Smooth muscle cell (in vitro differentiated cells): ENCODE data around the gene KCTD18. TPM values are rescaled to one million over a fixed set of nuclear protein-coding genes. Genes with fewer than 3 reads are reported as not detected.

Experiments used
- DNase-seq: peaks from one replicate; lab custom pipeline; 2025; ENCODE audit not compliant: unreplicated experiment; lab: John Stamatoyannopoulos, UW
- H2AFZ ChIP-seq: fragments of 200-600 bp; sonication (generic); 2 replicates; pipeline ENCODE4 v1.6.0; 2016; ENCODE audit warnings: antibody characterized with exemption, low read depth, mild to moderate bottlenecking
- H3F3A ChIP-seq: fragments of 200-600 bp; sonication (generic); 2 replicates; pipeline ENCODE4 v1.6.0; 2017; ENCODE audit warnings: antibody characterized with exemption, low read depth
- H3K27ac ChIP-seq: fragments of 200-600 bp; sonication (generic); 2 replicates; pipeline ENCODE4 v1.5.1; 2016; ENCODE audit warnings: low read depth, mild to moderate bottlenecking
- H3K27me3 ChIP-seq: fragments of 200-600 bp; sonication (generic); 2 replicates; pipeline ENCODE4 v1.6.1; 2016; ENCODE audit warnings: low read depth, mild to moderate bottlenecking
- H3K36me3 ChIP-seq: fragments of 200-600 bp; sonication (generic); 2 replicates; pipeline ENCODE4 v1.5.1; 2016; ENCODE audit warnings: low read depth
- H3K4me1 ChIP-seq: fragments of 200-600 bp; sonication (generic); 2 replicates; pipeline ENCODE4 v1.5.1; 2016; ENCODE audit warnings: low read depth
- H3K4me2 ChIP-seq: fragments of 200-600 bp; sonication (generic); 2 replicates; pipeline ENCODE4 v1.6.0; 2016; ENCODE audit warnings: mild to moderate bottlenecking
- H3K4me3 ChIP-seq: fragments of 200-600 bp; sonication (generic); 2 replicates; pipeline ENCODE4 v1.5.1; 2016; ENCODE audit warnings: mild to moderate bottlenecking
- H3K79me2 ChIP-seq: fragments of 200-600 bp; sonication (generic); 2 replicates; pipeline ENCODE4 v1.6.0; 2016; ENCODE audit warnings: low read depth, mild to moderate bottlenecking
- H3K9ac ChIP-seq: fragments of 200-600 bp; sonication (generic); 2 replicates; pipeline ENCODE4 v1.6.0; 2016; ENCODE audit warnings: low read depth
- H3K9me3 ChIP-seq: fragments of 200-600 bp; sonication (generic); replicated peaks from 2 replicates; pipeline ENCODE4 v1.5.1; 2016; ENCODE audit warnings: low read depth
- H4K20me1 ChIP-seq: fragments of 200-600 bp; sonication (generic); 2 replicates; pipeline ENCODE4 v1.6.0; 2016; ENCODE audit warnings: low read depth
- CTCF ChIP-seq: fragments of 200-600 bp; sonication (generic); IDR thresholded peaks from 2 replicates; pipeline ENCODE4 v1.5.1; 2017; ENCODE audit warnings: borderline replicate concordance, mild to moderate bottlenecking, antibody characterized with exemption; ENCODE audit not compliant: insufficient read depth, poor library complexity, severe bottlenecking
- WGBS: methylation state at CpG from one replicate; pipeline ENCODE4 v1.1.7; 2016; ENCODE audit warnings: low lambda C conversion rate; 5-methylcytosine and 5-hydroxymethylcytosine counted together
- polyA plus RNA-seq: library from polyadenylated mRNA; unstranded; fragments of >200 nt; fragmentation: Nextera tagmentation; extraction: Ambion mirVana; gene quantifications from 2 replicates; pipeline ENCODE4 v1.2.1, GENCODE V29; 2016
- total RNA-seq: library from RNA; depleted of rRNA; stranded (reverse); fragments of >200 nt; gene quantifications from 2 replicates; pipeline ENCODE4 v1.2.3, GENCODE V29; 2014

KCTD18 gene
- total and polyA plus RNA-seq, 2 experiments from 2014 or later = 10.3 to 10.9 TPM

- 99% methylated on average over 2 of the region's 2 CpGs for WGBS
- Histone ChIP-seq H3F3A (no peaks in the 10 kb centered on the region), H3K9me3 (no peaks in the 10 kb centered on the region), H3K79me2 (peaks cover 23% of the 10 kb centered on the region), H3K27ac (no peak overlapping the region), H2AFZ (peak overlapping the region; percentile 94), H3K4me2 (peak overlapping the region; percentile 84), H4K20me1 (no peaks in the 10 kb centered on the region), H3K27me3 (peaks cover 13% of the 10 kb centered on the region), H3K36me3 (no peaks in the 10 kb centered on the region), H3K4me3 (peak overlapping the region; percentile 83), H3K9ac (no peak overlapping the region), H3K4me1 (no peaks in the 10 kb centered on the region)
- TF ChIP-seq CTCF = no peak
- no peak for DNase-seq
These were observed 15.2 kb upstream of the KCTD18 start for GRCh38 chr2:200525066-200525465.

GRCh38 chr2:200523604-200524003 lies 13.7 kb upstream of the KCTD18 start:
- 82% methylated on average over 2 of the region's 2 CpGs for WGBS
- no peak for TF ChIP-seq CTCF
- H2AFZ ChIP-seq = peak overlapping the region; percentile 7

GRCh38 chr2:200523158-200523557 lies 13.3 kb upstream of the KCTD18 start:
- DNase-seq = no peak
- Histone ChIP-seq H3K36me3 (no peaks in the 10 kb centered on the region), H3F3A (no peaks in the 10 kb centered on the region), H4K20me1 (no peaks in the 10 kb centered on the region), H3K4me3 (no peak overlapping the region), H3K9me3 (no peaks in the 10 kb centered on the region), H3K9ac (no peak overlapping the region), H3K27me3 (peaks cover 13% of the 10 kb centered on the region), H3K27ac (no peak overlapping the region), H3K4me1 (no peaks in the 10 kb centered on the region), H2AFZ (no peak overlapping the region), H3K79me2 (peaks cover 10% of the 10 kb centered on the region), H3K4me2 (no peak overlapping the region)
- WGBS = 88% methylated on average over 3 of the region's 3 CpGs
- TF ChIP-seq CTCF = no peak

More at GRCh38 chr2:200523604-200524003, 13.7 kb upstream of the KCTD18 start:
- no peak overlapping the region for H3K9ac ChIP-seq
- H3K9me3 ChIP-seq = no peaks in the 10 kb centered on the region
- DNase-seq = no peak
- H3K36me3 ChIP-seq = no peaks in the 10 kb centered on the region
- no peak overlapping the region for H3K4me2 ChIP-seq
- H3K27me3 ChIP-seq = peaks cover 13% of the 10 kb centered on the region
- no peaks in the 10 kb centered on the region for H3K4me1 ChIP-seq
- no peak overlapping the region for H3K27ac ChIP-seq
- H4K20me1 ChIP-seq = no peaks in the 10 kb centered on the region
- H3K79me2 ChIP-seq = peaks cover 14% of the 10 kb centered on the region
- H3F3A ChIP-seq = no peaks in the 10 kb centered on the region
- H3K4me3 ChIP-seq = no peak overlapping the region

GRCh38 chr2:200515155-200515554 lies 5.3 kb upstream of the KCTD18 start:
- no peaks in the 10 kb centered on the region for H3K36me3 ChIP-seq
- TF ChIP-seq CTCF = no peak
- no peaks in the 10 kb centered on the region for H3K4me1 ChIP-seq
- H3K27ac ChIP-seq = no peak overlapping the region
- no peak overlapping the region for H2AFZ ChIP-seq
- no peak overlapping the region for H3K9ac ChIP-seq
- peaks cover 7% of the 10 kb centered on the region for H3F3A ChIP-seq
- H3K4me2 ChIP-seq = no peak overlapping the region
- no peak for DNase-seq
- H3K9me3 ChIP-seq = no peaks in the 10 kb centered on the region
- H3K79me2 ChIP-seq = no peaks in the 10 kb centered on the region
- no peak overlapping the region for H3K4me3 ChIP-seq
- no peaks in the 10 kb centered on the region for H3K27me3 ChIP-seq
- no peaks in the 10 kb centered on the region for H4K20me1 ChIP-seq
- WGBS = 41% methylated on average over 1 of the region's 1 CpG
